ENCODE data around the gene HERPUD1.

Gene HERPUD1

GRCh38 chr16:56888806-56889205 is 43.1 kb upstream of the HERPUD1 start:
- no peaks in the 10 kb centered on the region for H3K9me3 ChIP-seq (ENCODE audit: insufficient read depth, low read length)
- no peaks in the 10 kb centered on the region for H3F3A ChIP-seq (ENCODE audit: insufficient read depth)
- no peak overlapping the region for H2AFZ ChIP-seq (ENCODE audit: low read depth, low read length, severe bottlenecking)
- H3K4me3 ChIP-seq (ENCODE audit: insufficient read depth, low read length, poor library complexity, severe bottlenecking) = no peak overlapping the region
- no peaks in the 10 kb centered on the region for H3K9me2 ChIP-seq (replicated peaks; ENCODE audit: insufficient read depth, low read length)
- H3K9ac ChIP-seq (ENCODE audit: low read length) = no peak overlapping the region
- no peaks in the 10 kb centered on the region for H3K27me3 ChIP-seq (ENCODE audit: low read length)
- TF ChIP-seq EZH2phosphoT487 (conservative IDR thresholded peaks at IDR 0.05; ENCODE audit: low read length) (no peak), CTCF (IDR thresholded peaks at IDR 0.05; ENCODE audit: insufficient read depth, low read length, poor library complexity, severe bottlenecking) (no peak)
- H3K36me3 ChIP-seq (ENCODE audit: low read length) = no peaks in the 10 kb centered on the region
- H3K79me2 ChIP-seq (ENCODE audit: insufficient read depth, low read length) = no peaks in the 10 kb centered on the region
- no peak overlapping the region; the same call in 1 of the 2 replicates for H3K27ac ChIP-seq (ENCODE audit: low read depth, low read length)
- H3K4me2 ChIP-seq (ENCODE audit: low read depth, low read length, poor library complexity, severe bottlenecking) = peak overlapping the region; percentile 7
- H4K20me1 ChIP-seq (ENCODE audit: low read depth, low read length) = no peaks in the 10 kb centered on the region

GRCh38 chr16:56889206-56889605 is 42.7 kb upstream of the HERPUD1 start:
- Histone ChIP-seq H4K20me1 (ENCODE audit: low read depth, low read length) (no peaks in the 10 kb centered on the region), H3K4me3 (ENCODE audit: insufficient read depth, low read length, poor library complexity, severe bottlenecking) (no peak overlapping the region), H3K36me3 (ENCODE audit: low read length) (no peaks in the 10 kb centered on the region), H3K9ac (ENCODE audit: low read length) (no peak overlapping the region), H2AFZ (ENCODE audit: low read depth, low read length, severe bottlenecking) (no peak overlapping the region), H3K27me3 (ENCODE audit: low read length) (no peaks in the 10 kb centered on the region), H3F3A (ENCODE audit: insufficient read depth) (no peaks in the 10 kb centered on the region), H3K79me2 (ENCODE audit: insufficient read depth, low read length) (no peaks in the 10 kb centered on the region), H3K27ac (ENCODE audit: low read depth, low read length) (no peak overlapping the region; the same call in 1 of the 2 replicates), H3K4me2 (ENCODE audit: low read depth, low read length, poor library complexity, severe bottlenecking) (peak overlapping the region; percentile 7), H3K9me3 (ENCODE audit: insufficient read depth, low read length) (no peaks in the 10 kb centered on the region), H3K9me2 (replicated peaks; ENCODE audit: insufficient read depth, low read length) (no peaks in the 10 kb centered on the region)
- TF ChIP-seq EZH2phosphoT487 (conservative IDR thresholded peaks at IDR 0.05; ENCODE audit: low read length) = no peak
- TF ChIP-seq CTCF (IDR thresholded peaks at IDR 0.05; ENCODE audit: insufficient read depth, low read length, poor library complexity, severe bottlenecking) = no peak

DNA sequence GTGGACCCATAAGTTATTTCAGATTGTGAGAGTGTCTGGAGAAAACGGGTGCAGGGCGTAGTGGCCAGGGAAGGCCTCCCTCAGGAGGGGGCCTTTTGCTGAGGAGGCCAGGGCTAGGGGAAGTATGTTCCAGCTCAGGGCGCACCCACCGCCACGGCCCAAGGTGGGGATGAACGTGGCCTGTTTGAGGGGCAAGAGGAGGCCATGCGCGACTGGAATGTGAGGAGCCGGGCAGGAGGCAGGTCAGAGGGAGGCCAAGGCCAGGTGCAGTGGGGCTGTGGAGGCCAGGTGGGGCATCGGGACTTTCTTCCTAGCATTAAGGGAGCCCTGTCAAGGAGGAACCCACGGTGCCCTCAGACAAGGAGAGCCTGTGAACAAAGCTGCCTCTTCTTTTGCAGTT is 40.3 kb upstream of the HERPUD1 start:
- H3K9ac ChIP-seq (ENCODE audit: low read length) = no peak overlapping the region
- no peak overlapping the region for H3K4me3 ChIP-seq (ENCODE audit: insufficient read depth, low read length, poor library complexity, severe bottlenecking)
- H3K9me3 ChIP-seq (ENCODE audit: insufficient read depth, low read length) = no peaks in the 10 kb centered on the region
- no peak overlapping the region for H2AFZ ChIP-seq (ENCODE audit: low read depth, low read length, severe bottlenecking)
- no peaks in the 10 kb centered on the region for H3K9me2 ChIP-seq (replicated peaks; ENCODE audit: insufficient read depth, low read length)
- no peaks in the 10 kb centered on the region for H3F3A ChIP-seq (ENCODE audit: insufficient read depth)
- no peaks in the 10 kb centered on the region for H3K79me2 ChIP-seq (ENCODE audit: insufficient read depth, low read length)
- no peak overlapping the region for H3K27ac ChIP-seq (ENCODE audit: low read depth, low read length)
- no peaks in the 10 kb centered on the region for H4K20me1 ChIP-seq (ENCODE audit: low read depth, low read length)
- TF ChIP-seq EZH2phosphoT487 (conservative IDR thresholded peaks at IDR 0.05; ENCODE audit: low read length) (no peak), CTCF (IDR thresholded peaks at IDR 0.05; ENCODE audit: insufficient read depth, low read length, poor library complexity, severe bottlenecking) (no peak)
- H3K27me3 ChIP-seq (ENCODE audit: low read length) = no peaks in the 10 kb centered on the region
- H3K36me3 ChIP-seq (ENCODE audit: low read length) = no peaks in the 10 kb centered on the region
- H3K4me2 ChIP-seq (ENCODE audit: low read depth, low read length, poor library complexity, severe bottlenecking) = no peak overlapping the region
